A673 (cell line): ENCODE measurements around the gene KLC4. TPM values are rescaled to one million over a fixed set of nuclear protein-coding genes. Genes with fewer than 3 reads are reported as not detected.

Experiments used
- BruUV-seq: library from RNA; stranded (reverse); fragments of 400-500 nt; replicated peaks from 2 replicates; lab custom pipeline; 2021; lab: Mats Ljungman, UMichigan
- CTCF ChIA-PET: fragments of 300-600 bp; sonication (Branson Sonifier 250); formaldehyde crosslinking; loops from one replicate; lab custom pipeline; 2022; ENCODE audit warnings: antibody characterized with exemption; lab: Charles Lee
- POLR2A ChIA-PET: fragments of 300-600 bp; sonication (Branson Sonifier 250); formaldehyde crosslinking; loops from one replicate; lab custom pipeline; 2022; ENCODE audit warnings: antibody characterized with exemption; ENCODE audit not compliant: low non-redundant PET; lab: Charles Lee
- DNase-seq: peaks from one replicate; pipeline ENCODE4 v3.0.0-alpha.2; 2015; ENCODE audit warnings: low spot score
- H3K27ac ChIP-seq: fragments of 200-600 bp; sonication (generic); 2 replicates; pipeline ENCODE4 v1.5.1; 2016; ENCODE audit warnings: mixed run types, low read depth, mild to moderate bottlenecking, mixed read lengths, antibody characterized with exemption, low read length; ENCODE audit not compliant: poor library complexity, severe bottlenecking
- H3K27me3 ChIP-seq: fragments of 200-600 bp; sonication (generic); replicated peaks from 2 replicates; pipeline ENCODE4 v1.6.1; 2017; ENCODE audit warnings: mixed run types, low read depth, mild to moderate bottlenecking, mixed read lengths, antibody characterized with exemption, low read length; ENCODE audit not compliant: insufficient read depth, poor library complexity
- H3K36me3 ChIP-seq: fragments of 200-600 bp; sonication (generic); 2 replicates; pipeline ENCODE4 v1.6.1; 2016; ENCODE audit warnings: mixed run types, mild to moderate bottlenecking, mixed read lengths, antibody characterized with exemption, low read length; ENCODE audit not compliant: insufficient read depth, poor library complexity, severe bottlenecking
- H3K4me1 ChIP-seq: fragments of 200-600 bp; sonication (generic); 2 replicates; pipeline ENCODE4 v1.6.1; 2017; ENCODE audit warnings: mixed run types, mild to moderate bottlenecking, mixed read lengths, antibody characterized with exemption, low read length; ENCODE audit not compliant: insufficient read depth, poor library complexity, severe bottlenecking
- H3K4me3 ChIP-seq: fragments of 200-600 bp; sonication (generic); 2 replicates; pipeline ENCODE4 v1.5.1; 2016; ENCODE audit warnings: low read depth, mixed run types, mild to moderate bottlenecking, mixed read lengths, low read length; ENCODE audit not compliant: poor library complexity, severe bottlenecking
- H3K9me3 ChIP-seq: fragments of 200-600 bp; sonication (generic); 2 replicates; pipeline ENCODE4 v1.6.1; 2016; ENCODE audit warnings: mixed run types, low read depth, mild to moderate bottlenecking, mixed read lengths, antibody characterized with exemption, low read length; ENCODE audit not compliant: poor library complexity, severe bottlenecking
- CTCF ChIP-seq: fragments of 300-800, 200-600 bp; sonication (generic); conservative IDR thresholded peaks from 2 replicates; pipeline ENCODE4 v1.5.1; 2017; ENCODE audit warnings: low read depth, mild to moderate bottlenecking, antibody characterized with exemption, low read length, moderate library complexity, mixed read lengths
- EZH2 ChIP-seq: fragments of 200-600 bp; sonication (generic); IDR thresholded peaks from 2 replicates; pipeline ENCODE4 v1.6.1; 2017; ENCODE audit warnings: borderline replicate concordance, low read depth, mild to moderate bottlenecking, mixed read lengths, antibody characterized with exemption, low read length; ENCODE audit not compliant: poor library complexity, severe bottlenecking
- intact Hi-C: fragments of 100-400 bp; cut with micrococcal nuclease; formaldehyde crosslinking; loops from one replicate; pipeline ENCODE4 v1.10.0; 2022; ENCODE audit not compliant: unreplicated experiment
- total RNA-seq: library from RNA; stranded (reverse); gene quantifications from 2 replicates; pipeline ENCODE4 v1.2.3, GENCODE V29; 2021

The KLC4 gene
- total RNA-seq, 1 experiment from 2014 or later: 21.3 TPM

- TSS peak; percentile 5 for BruUV-seq
- peaks cover 15% of the 10 kb centered on the region for H3K4me1 ChIP-seq
- H3K27ac ChIP-seq: no peak overlapping the region
- H3K36me3 ChIP-seq: peaks cover 58% of the 10 kb centered on the region
- TF ChIP-seq CTCF (no peak), EZH2 (no peak)
- H3K4me3 ChIP-seq: no peak overlapping the region
- POLR2A ChIA-PET: no interaction called here
- no peak for DNase-seq
- intact Hi-C loops: no loop called here
- no peaks in the 10 kb centered on the region for H3K9me3 ChIP-seq
- H3K27me3 ChIP-seq: no peaks in the 10 kb centered on the region
- CTCF ChIA-PET: no interaction called here
Measured at GRCh38 chr6:43024436-43024835, 35.0 kb upstream of the KLC4 start.

- no peak overlapping the region for H3K4me3 ChIP-seq
- no peaks in the 10 kb centered on the region for H3K9me3 ChIP-seq
- H3K36me3 ChIP-seq: peaks cover 63% of the 10 kb centered on the region
- H3K27ac ChIP-seq: no peak overlapping the region
- POLR2A ChIA-PET: no interaction called here
- TF ChIP-seq EZH2 (no peak), CTCF (no peak)
- intact Hi-C loops: no loop called here
- CTCF ChIA-PET: no interaction called here
- H3K27me3 ChIP-seq: no peaks in the 10 kb centered on the region
- peaks cover 8% of the 10 kb centered on the region for H3K4me1 ChIP-seq
- no TSS peak for BruUV-seq
- no peak for DNase-seq
Measured at GRCh38 chr6:43026365-43026764, 33.1 kb upstream of the KLC4 start.

GRCh38 chr6:43029120-43029519 lies 30.3 kb upstream of the KLC4 start:
- DNase-seq: no peak
- intact Hi-C loops: no loop called here
- CTCF ChIA-PET: no interaction called here
- POLR2A ChIA-PET: no interaction called here
- H3K27me3 ChIP-seq: no peaks in the 10 kb centered on the region
- H3K36me3 ChIP-seq: peaks cover 70% of the 10 kb centered on the region
- H3K9me3 ChIP-seq: no peaks in the 10 kb centered on the region
- BruUV-seq: no TSS peak
- TF ChIP-seq EZH2: no peak
- no peak for TF ChIP-seq CTCF
- no peak overlapping the region for H3K4me3 ChIP-seq
- H3K4me1 ChIP-seq: no peaks in the 10 kb centered on the region
- H3K27ac ChIP-seq: no peak overlapping the region
